HG03060 (cell line): Measurements from ENCODE around the gene RFC4.
A peak's percentile ranks its signal among the peaks of the same experiment; 100 is the strongest.

ENCODE experiments used
- ATAC-seq: cut with Tn5 transposase; IDR thresholded peaks from one replicate; pipeline ENCODE4 v1.9.1; 2021; ENCODE audit warnings: low read depth, moderate number of reproducible peaks; ENCODE audit not compliant: unreplicated experiment

The RFC4 gene

GRCh38 chr3:186788482-186789370 is 17.6 kb downstream of the RFC4 start:
- ATAC-seq, result no peak

- ATAC-seq, result no peak
Observed at GRCh38 chr3:186787642-186788481, 18.4 kb downstream of the RFC4 start.

GRCh38 chr3:186786922-186787321 is 19.4 kb downstream of the RFC4 start:
- ATAC-seq, result no peak

- no peak for ATAC-seq
Observed at GRCh38 chr3:186785495-186786018, 20.7 kb downstream of the RFC4 start.

GRCh38 chr3:186784820-186785494 is 21.3 kb downstream of the RFC4 start:
- ATAC-seq, result no peak

GRCh38 chr3:186783731-186784515 is 22.4 kb downstream of the RFC4 start:
- ATAC-seq, result peak; percentile 3

- peak; percentile 40 for ATAC-seq
Observed at GRCh38 chr3:186783058-186783730, 23.1 kb downstream of the RFC4 start, which contains the start of gene EIF4A2. Gene EIF4A2, plus strand, starts transcription at chr3:186783577. Its CDS starts 34 bp downstream, at chr3:186783611.

- ATAC-seq, result no peak
Observed at GRCh38 chr3:186782542-186783057, 23.7 kb downstream of the RFC4 start.

GRCh38 chr3:186779204-186779603 is 27.1 kb downstream of the RFC4 start:
- ATAC-seq, result no peak

GRCh38 chr3:186775999-186776398 is 30.3 kb downstream of the RFC4 start:
- ATAC-seq, result no peak

- ATAC-seq, result no peak
Observed at GRCh38 chr3:186772701-186773417, 33.4 kb downstream of the RFC4 start.

GRCh38 chr3:186772281-186772694 is 34.0 kb downstream of the RFC4 start:
- ATAC-seq, result no peak

GRCh38 chr3:186760897-186761447 is 45.3 kb downstream of the RFC4 start:
- no peak for ATAC-seq

- ATAC-seq, result no peak
Observed at GRCh38 chr3:186760141-186760833, 46.0 kb downstream of the RFC4 start.

- no peak for ATAC-seq
Observed at GRCh38 chr3:186759231-186759930, 46.9 kb downstream of the RFC4 start.

- ATAC-seq, result no peak
Observed at GRCh38 chr3:186757686-186758220, 48.5 kb downstream of the RFC4 start.

- ATAC-seq, result no peak
Observed at GRCh38 chr3:186757214-186757613, 49.1 kb downstream of the RFC4 start.
